NCI-H1092 treated with DMSO at 0.1 percent for 48 hours (cell line): ENCODE data around the gene TP53TG5.

Source experiments
- DNase-seq: peaks from one replicate; lab custom pipeline; 2025; lab: John Stamatoyannopoulos, UW

TP53TG5 gene

GRCh38 chr20:45345104-45345936 is 32.8 kb downstream of the TP53TG5 start:
- DNase-seq = no peak

GRCh38 chr20:45344168-45344860 is 33.8 kb downstream of the TP53TG5 start:
- DNase-seq = no peak

GRCh38 chr20:45343532-45344167 is 34.5 kb downstream of the TP53TG5 start:
- no peak for DNase-seq

GRCh38 chr20:45342855-45343531 is 35.1 kb downstream of the TP53TG5 start:
- no peak for DNase-seq

GRCh38 chr20:45341939-45342854 is 35.9 kb downstream of the TP53TG5 start:
- DNase-seq = peak; percentile 42

GRCh38 chr20:45341579-45341938 is 36.6 kb downstream of the TP53TG5 start:
- no peak for DNase-seq

GRCh38 chr20:45340951-45341350 is 37.2 kb downstream of the TP53TG5 start:
- DNase-seq = no peak

- DNase-seq = no peak
Measured at GRCh38 chr20:45340236-45340847, 37.8 kb downstream of the TP53TG5 start.

GRCh38 chr20:45339799-45340198 is 38.3 kb downstream of the TP53TG5 start:
- DNase-seq = no peak

GRCh38 chr20:45339084-45339483 is 39.0 kb downstream of the TP53TG5 start:
- DNase-seq = no peak

- no peak for DNase-seq
Measured at GRCh38 chr20:45338121-45339030, 39.7 kb downstream of the TP53TG5 start.

GRCh38 chr20:45337367-45338120 is 40.6 kb downstream of the TP53TG5 start:
- DNase-seq = no peak

GRCh38 chr20:45336530-45337366 is 41.4 kb downstream of the TP53TG5 start:
- no peak for DNase-seq

GRCh38 chr20:45330476-45330875 is 47.6 kb downstream of the TP53TG5 start:
- no peak for DNase-seq

GRCh38 chr20:45329497-45330319 is 48.4 kb downstream of the TP53TG5 start:
- DNase-seq = no peak

GRCh38 chr20:45328451-45328850 is 49.7 kb downstream of the TP53TG5 start:
- no peak for DNase-seq

GRCh38 chr20:45325371-45325770 is 52.8 kb downstream of the TP53TG5 start:
- no peak for DNase-seq
